Ovary (tissue), 3 donors: ENCODE results near the gene NFIA.

Experiments
- CTCF ChIP-seq, 3 donors: fragments of 450-650 bp in 2 of 3; fragments of 200-600 bp in 1 of 3; IDR thresholded peaks; one replicate each; pipeline versions ENCODE4 v1.5.1 to v1.8.0; 2016 to 2022; ENCODE audit warnings: antibody characterized with exemption in 3 of 3, mild to moderate bottlenecking in 1 of 3
- POLR2A ChIP-seq: fragments of 450-650 bp; IDR thresholded peaks from one replicate; pipeline ENCODE4 v1.6.1; 2017; ENCODE audit warnings: antibody characterized with exemption, mild to moderate bottlenecking, moderate library complexity
- donor health status: DM: no; HTN: no; CAD: no.

- no peak for TF ChIP-seq CTCF (IDR thresholded peaks at IDR 0.05)
- no peak for TF ChIP-seq POLR2A
Observed at GRCh38 chr1:61320575-61320974, 238.2 kb downstream of the NFIA start.
